Erythroblast (primary cell): Measurements from ENCODE around the gene TAAR5.
"Not testable (repeated sequence)": the region's sequence is repeated elsewhere in the genome, so short reads cannot be mapped to it uniquely, and the experiment has no call there.

Experiments
- DNase-seq, 2 experiments: peaks; one replicate each; lab custom pipeline; 2025; lab: John Stamatoyannopoulos, UW
- GATA1 ChIP-seq: IDR thresholded peaks from 2 replicates; pipeline ENCODE4 v1.6.1; 2011; ENCODE audit warnings: low read depth, mild to moderate bottlenecking, control low read depth, low read length, moderate library complexity
- POLR2A ChIP-seq: IDR thresholded peaks from 2 replicates; pipeline ENCODE4 v1.6.1; 2011; ENCODE audit warnings: mild to moderate bottlenecking, low read length

Gene TAAR5

DNA sequence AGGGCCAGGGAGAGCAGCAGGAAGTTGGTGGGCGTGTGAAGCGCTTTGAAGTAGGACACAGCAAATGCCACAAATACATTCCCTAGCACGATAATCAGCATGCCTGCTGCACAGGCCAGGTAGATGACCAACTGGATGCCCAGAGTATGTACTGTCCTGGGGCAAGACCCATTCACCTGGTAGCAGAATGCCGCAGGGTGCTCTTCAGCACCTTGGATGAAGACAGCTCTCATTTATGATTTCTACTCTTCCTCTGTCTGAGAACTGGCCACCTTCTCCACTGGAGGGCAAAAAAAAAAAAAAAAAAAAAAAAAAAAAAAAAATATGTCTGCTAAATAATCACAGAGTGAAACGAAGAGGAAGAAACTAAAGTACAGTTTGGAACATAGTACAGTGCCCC, at the start of gene TAAR5:
TSS of gene TAAR5 (minus strand) at position 288 of the 400 bp plus-strand sequence. CDS start at position 233, 55 bp downstream.
- no peak for DNase-seq
- TF ChIP-seq GATA1 (no peak), POLR2A (no peak)

DNA sequence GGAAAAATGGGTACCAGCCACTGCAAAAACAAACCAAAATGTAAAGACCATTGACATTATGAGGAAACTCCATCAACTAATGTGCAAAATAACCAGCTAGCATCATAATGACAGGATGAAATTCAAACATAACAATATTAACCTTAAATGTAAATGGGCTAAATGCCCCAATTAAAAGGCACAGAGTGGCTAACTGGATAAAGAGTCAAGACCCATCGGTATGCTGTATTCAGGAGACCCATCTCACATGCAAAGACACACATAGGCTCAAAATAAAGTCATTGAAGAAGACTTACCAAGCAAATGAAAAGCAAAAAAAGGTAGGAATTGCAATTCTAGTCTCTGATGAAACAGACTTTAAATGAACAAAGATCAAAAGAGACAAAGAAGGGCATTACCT, 47.6 kb upstream of the TAAR5 start:
- not testable (repeated sequence) for DNase-seq

GRCh38 chr6:132635906-132636305, 46.4 kb upstream of the TAAR5 start:
- not testable (repeated sequence) for DNase-seq

GRCh38 chr6:132635288-132635687, 45.7 kb upstream of the TAAR5 start:
- DNase-seq, result not testable (repeated sequence)

DNA sequence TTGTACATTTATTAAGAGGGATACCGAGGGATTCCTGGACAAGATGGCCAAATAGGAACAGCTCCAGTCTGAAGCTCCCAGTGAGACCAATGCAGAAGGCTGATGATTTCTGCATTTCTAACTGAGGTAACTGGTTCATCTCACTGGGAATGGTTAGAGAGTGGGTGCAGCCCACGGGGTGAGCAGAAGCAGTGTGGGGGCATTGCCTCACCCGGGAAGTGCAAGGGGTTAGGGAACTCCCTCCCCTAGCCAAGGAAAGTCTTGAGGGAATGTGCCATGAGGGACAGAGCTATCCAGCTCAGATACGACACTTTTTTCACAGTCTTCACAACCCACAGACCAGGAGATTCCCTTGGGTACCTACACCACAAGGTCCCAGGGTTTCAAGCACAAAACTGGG, 45.3 kb upstream of the TAAR5 start:
- no peak for TF ChIP-seq POLR2A
- no peak for TF ChIP-seq GATA1
- DNase-seq, result no peak

- TF ChIP-seq GATA1 (no peak), POLR2A (no peak)
- no peak for DNase-seq
Measured at GRCh38 chr6:132633362-132633761, 43.8 kb upstream of the TAAR5 start.

DNA sequence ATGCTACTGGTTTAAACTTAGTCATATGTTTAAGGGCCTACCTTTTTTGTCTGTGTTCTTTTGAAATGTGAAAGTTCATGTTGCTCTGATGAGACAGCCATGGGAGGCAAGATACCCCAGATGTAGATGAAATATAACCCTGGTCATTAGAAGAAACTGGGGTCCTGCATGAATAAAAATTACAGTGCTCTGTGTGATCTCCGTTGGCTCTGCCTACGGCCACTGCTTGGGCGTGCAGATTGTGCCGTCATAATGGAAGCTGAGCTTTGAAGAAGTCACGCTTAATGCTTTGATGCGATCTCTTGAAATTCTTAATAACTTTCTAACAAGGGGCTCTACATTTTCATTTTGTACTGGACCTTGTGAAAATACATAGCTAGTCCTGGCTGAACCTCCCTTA, 34.6 kb upstream of the TAAR5 start, which contains the start of gene TAAR2:
TSS of gene TAAR2 (minus strand) at position 101 of the 400 bp plus-strand sequence. CDS start at position 101, 0 bp downstream.
- TF ChIP-seq GATA1, result no peak
- TF ChIP-seq POLR2A, result no peak
- DNase-seq, result no peak

DNA sequence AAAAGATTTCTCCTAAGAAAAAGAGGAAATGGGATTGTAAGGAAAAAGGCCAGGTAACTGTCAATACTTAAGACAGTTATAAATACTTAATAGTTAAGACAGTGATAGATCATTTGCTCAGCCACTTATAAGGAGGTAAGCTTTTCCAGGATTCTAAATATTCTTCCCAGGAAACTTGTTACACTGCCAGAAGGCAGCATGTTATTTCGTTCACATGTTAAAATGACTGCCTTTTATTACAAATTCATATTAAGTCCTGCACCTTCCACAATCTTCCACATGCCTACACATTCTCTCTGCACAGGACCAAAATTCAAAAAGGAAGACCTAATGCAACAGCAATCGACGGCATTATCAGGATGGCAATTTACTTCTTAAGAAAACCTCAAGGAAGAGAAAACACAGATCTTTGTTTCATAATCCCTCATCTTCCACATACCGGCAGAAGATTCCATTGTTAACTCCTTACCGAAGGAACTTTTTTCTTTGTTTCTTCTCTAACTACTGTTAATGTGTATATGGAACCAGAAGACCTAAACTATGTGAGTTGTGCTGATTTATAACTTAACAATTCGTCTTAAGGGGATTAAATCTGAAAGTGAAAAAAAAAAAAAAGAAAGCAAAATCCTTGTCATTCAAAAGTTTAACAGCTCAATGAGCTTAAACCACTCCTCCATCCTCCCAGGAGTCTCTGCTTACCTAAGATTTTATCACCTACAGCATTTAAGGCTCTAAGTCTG, 33.7 kb upstream of the TAAR5 start:
- TF ChIP-seq POLR2A (no peak), GATA1 (no peak)

DNA sequence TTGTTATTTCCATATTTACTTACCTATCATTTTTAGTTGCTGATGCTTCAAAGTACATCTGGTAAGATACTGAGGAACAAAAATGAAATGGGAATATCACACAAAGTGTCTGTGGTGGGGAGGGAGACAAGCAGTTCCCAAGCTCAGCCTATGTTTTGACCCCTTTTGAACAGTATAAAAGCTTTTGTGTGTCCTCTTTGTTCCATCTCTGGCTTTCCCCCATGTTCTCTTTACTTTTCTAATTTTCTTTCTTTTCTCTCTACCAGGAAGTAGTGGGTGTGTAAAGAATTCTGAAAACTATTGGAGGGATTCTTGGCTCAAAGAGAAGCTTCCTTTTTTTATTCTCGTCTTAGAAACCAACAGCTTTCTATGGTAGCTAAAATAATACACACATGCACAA, 27.1 kb upstream of the TAAR5 start:
- DNase-seq, result no peak
- TF ChIP-seq POLR2A (no peak), GATA1 (no peak)

More for the DNA sequence above, 33.7 kb upstream of the TAAR5 start:
- DNase-seq, result no peak

DNA sequence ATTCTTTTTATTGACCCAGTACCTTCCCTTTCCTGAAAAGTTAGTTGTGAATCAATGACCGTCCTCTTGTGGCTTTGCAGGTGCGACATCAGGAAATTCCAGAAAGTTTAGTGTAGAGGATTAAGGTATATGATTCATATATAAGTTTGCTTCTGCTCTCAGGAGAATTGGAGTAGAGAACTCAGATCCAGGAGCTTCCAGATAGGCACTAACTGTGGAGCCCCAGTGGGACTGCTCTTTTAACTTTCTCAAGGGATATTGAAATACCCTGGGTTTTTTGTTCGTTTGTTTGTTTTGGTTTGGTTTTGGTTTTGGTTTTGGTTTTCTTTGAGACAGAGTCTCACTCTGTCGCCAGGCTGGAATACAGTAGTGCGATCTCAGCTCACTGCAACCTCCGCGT, 25.0 kb upstream of the TAAR5 start:
- no peak for TF ChIP-seq GATA1
- no peak for DNase-seq

DNA sequence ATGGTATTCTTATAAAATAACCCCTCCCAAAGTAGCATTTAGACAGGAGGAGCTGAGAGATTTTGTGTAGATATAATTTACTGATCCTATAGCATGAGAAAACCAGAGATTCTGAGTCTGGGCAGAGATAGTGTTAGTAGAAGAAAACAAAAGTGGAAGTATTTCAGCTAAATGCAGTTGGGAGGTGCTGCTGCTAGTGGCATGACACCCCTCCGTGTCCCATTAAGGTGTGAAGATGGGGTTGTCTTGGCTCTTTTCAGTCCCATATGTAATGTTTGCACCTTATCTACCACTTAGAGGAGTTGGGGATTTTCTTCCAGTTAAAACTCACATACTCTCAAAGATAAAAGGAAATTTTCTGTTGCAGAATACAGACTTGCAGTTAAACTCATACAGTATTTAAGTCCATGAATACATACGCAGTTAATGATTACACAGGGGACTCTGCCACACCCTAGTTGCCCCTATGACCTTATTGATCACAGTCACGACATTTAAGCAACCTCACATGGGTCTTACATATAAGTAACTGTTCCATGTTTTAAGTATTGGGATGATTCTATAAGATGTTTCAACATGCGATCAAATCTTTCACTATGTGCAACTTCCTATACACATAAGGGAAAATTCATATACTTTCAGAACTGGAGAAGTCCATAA, 23.0 kb upstream of the TAAR5 start:
- no peak for DNase-seq
- TF ChIP-seq POLR2A (no peak), GATA1 (no peak)

GRCh38 chr6:132611616-132612015, 22.1 kb upstream of the TAAR5 start:
- TF ChIP-seq GATA1, result no peak
- TF ChIP-seq POLR2A, result no peak
- no peak for DNase-seq

GRCh38 chr6:132607544-132608233, 18.1 kb upstream of the TAAR5 start:
- no peak for DNase-seq
- TF ChIP-seq GATA1 (no peak), POLR2A (no peak)

DNA sequence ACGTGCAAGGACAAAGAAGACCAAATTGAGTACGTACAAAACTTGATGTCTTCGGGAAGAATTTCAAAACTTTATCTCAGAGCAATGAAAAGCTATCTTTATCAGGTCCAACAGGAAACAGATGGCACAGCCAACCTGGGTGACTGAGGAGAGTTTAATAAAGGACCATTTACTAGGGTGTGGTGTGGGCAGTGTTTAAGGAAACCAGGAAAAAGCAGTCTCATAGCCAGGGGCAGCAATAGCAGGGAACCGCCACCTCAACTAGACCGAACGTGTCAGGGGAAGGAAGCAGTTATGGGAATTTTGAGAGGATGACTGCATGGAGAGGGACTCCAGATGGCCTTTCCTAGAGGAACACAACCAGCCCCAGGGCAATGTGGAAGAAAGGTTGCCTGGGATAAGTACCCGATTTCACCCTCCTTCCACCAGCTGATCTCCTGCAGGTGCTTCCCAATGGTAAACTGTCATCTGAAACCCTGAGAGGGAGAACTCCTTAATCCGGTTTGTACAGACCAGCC, 15.2 kb upstream of the TAAR5 start:
- TF ChIP-seq POLR2A (no peak), GATA1 (no peak)
- no peak for DNase-seq

DNA sequence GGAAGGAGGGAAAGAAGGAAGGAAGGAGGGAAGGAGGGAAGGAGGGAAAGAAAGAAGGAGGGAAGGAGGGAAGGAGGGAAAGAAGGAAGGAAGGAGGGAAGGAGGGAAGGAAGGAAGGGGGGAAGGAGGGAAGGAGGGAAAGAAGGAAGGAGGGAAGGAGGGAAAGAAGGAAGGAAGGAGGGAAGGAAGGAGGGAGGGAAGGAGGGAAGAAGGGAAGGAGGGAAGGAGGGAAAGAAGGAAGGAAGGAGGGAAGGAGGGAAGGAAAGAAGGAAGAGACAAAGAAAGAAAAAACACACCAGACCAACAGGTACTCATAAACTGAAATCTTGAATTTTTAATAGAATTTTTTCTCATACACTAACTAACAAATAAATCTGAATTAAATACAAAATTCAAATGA, 11.4 kb upstream of the TAAR5 start:
- DNase-seq, result not testable (repeated sequence)
